Chondrocyte (in vitro differentiated cells): Measurements from ENCODE around the gene SLC24A1. TPM values are rescaled to one million over a fixed set of nuclear protein-coding genes. Genes with fewer than 3 reads are reported as not detected.

ENCODE experiments used
- DNase-seq: peaks from one replicate; pipeline ENCODE4 v3.0.0; 2021; ENCODE audit warnings: mixed read lengths, low spot score
- H3K27ac Mint-ChIP-seq: one replicate; pipeline ENCODE4 v1.8.0; 2021; ENCODE audit warnings: mild to moderate bottlenecking, moderate library complexity, mixed read lengths; ENCODE audit not compliant: unreplicated experiment
- H3K27me3 Mint-ChIP-seq: 2 replicates; pipeline ENCODE4 v1.8.0; 2021; ENCODE audit warnings: low read depth, mixed read lengths
- H3K36me3 Mint-ChIP-seq: 2 replicates; pipeline ENCODE4 v1.8.0; 2021; ENCODE audit warnings: low read depth, mixed read lengths
- H3K4me1 Mint-ChIP-seq: 2 replicates; pipeline ENCODE4 v1.8.0; 2021; ENCODE audit warnings: low read depth, mild to moderate bottlenecking, mixed read lengths
- H3K4me3 Mint-ChIP-seq: one replicate; pipeline ENCODE4 v1.8.0; 2021; ENCODE audit warnings: mild to moderate bottlenecking, moderate library complexity, mixed read lengths; ENCODE audit not compliant: unreplicated experiment
- H3K9me3 Mint-ChIP-seq: 2 replicates; pipeline ENCODE4 v1.8.0; 2021; ENCODE audit warnings: low read depth, mixed read lengths
- total RNA-seq: library from RNA; stranded (reverse); gene quantifications from 3 replicates; pipeline ENCODE4 v1.2.1, GENCODE V29; 2021
- TF ChIP-seq, protein P1 (sequence below): fragments of 200-600 bp; sonication (generic); IDR thresholded peaks from 2 replicates; pipeline ENCODE4 v1.5.0; 2021; ENCODE audit warnings: antibody characterized with exemption, mild to moderate bottlenecking, moderate library complexity

SLC24A1 gene
- total RNA-seq, 1 donor from 2014 or later, result 11.1 TPM

DNA sequence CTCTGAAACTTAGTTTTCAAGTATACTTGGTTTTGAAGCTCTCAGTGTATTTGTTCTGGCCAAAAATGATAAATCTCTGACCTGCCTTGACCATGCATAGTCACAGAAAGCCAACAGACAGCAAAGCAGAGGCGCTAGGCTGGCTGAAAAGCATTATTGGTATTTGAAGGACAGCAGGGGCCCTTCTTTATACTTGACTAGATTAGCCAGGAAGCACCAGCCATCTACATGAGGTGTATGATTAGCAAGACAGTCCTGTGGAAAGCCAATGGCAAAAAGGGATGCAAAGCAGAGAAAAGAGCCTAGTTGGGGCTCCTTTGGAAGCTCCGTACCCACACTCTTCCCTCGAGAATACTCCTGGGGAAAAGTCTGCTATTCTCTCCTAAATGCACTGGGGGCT, 7.8 kb downstream of the SLC24A1 start:
- H3K9me3 Mint-ChIP-seq, result no peaks in the 10 kb centered on the region
- H3K27ac Mint-ChIP-seq, result no peak overlapping the region
- peaks cover 15% of the 10 kb centered on the region for H3K36me3 Mint-ChIP-seq
- no peak for DNase-seq
- H3K4me3 Mint-ChIP-seq, result no peak overlapping the region
- no peaks in the 10 kb centered on the region for H3K27me3 Mint-ChIP-seq
- TF ChIP-seq, protein P1, sequence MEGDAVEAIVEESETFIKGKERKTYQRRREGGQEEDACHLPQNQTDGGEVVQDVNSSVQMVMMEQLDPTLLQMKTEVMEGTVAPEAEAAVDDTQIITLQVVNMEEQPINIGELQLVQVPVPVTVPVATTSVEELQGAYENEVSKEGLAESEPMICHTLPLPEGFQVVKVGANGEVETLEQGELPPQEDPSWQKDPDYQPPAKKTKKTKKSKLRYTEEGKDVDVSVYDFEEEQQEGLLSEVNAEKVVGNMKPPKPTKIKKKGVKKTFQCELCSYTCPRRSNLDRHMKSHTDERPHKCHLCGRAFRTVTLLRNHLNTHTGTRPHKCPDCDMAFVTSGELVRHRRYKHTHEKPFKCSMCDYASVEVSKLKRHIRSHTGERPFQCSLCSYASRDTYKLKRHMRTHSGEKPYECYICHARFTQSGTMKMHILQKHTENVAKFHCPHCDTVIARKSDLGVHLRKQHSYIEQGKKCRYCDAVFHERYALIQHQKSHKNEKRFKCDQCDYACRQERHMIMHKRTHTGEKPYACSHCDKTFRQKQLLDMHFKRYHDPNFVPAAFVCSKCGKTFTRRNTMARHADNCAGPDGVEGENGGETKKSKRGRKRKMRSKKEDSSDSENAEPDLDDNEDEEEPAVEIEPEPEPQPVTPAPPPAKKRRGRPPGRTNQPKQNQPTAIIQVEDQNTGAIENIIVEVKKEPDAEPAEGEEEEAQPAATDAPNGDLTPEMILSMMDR, result no peak
- H3K4me1 Mint-ChIP-seq, result no peaks in the 10 kb centered on the region

DNA sequence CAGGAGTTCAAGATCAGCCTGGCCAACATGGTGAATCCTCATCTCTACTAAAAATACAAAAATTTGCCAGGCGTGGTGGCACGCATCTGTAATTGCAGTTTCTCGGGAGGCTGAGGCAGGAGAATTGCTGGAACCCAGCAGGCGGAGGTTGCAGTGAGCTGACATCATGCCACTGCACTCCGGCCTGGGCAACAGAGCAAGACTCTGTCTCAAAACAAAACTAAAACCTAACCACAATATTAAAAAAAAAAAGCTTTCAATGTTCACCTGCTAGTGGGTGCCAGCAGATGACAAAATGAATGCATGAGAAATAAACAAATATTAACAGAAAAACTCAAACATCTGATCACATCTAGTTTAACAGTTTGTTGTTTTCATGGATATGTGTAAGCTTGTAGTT, 9.0 kb downstream of the SLC24A1 start:
- no peaks in the 10 kb centered on the region for H3K27me3 Mint-ChIP-seq
- H3K4me1 Mint-ChIP-seq, result no peaks in the 10 kb centered on the region
- no peak overlapping the region for H3K4me3 Mint-ChIP-seq
- no peaks in the 10 kb centered on the region for H3K9me3 Mint-ChIP-seq
- DNase-seq, result no peak
- peaks cover 8% of the 10 kb centered on the region for H3K36me3 Mint-ChIP-seq
- TF ChIP-seq, protein P1, result no peak
- H3K27ac Mint-ChIP-seq, result no peak overlapping the region

DNA sequence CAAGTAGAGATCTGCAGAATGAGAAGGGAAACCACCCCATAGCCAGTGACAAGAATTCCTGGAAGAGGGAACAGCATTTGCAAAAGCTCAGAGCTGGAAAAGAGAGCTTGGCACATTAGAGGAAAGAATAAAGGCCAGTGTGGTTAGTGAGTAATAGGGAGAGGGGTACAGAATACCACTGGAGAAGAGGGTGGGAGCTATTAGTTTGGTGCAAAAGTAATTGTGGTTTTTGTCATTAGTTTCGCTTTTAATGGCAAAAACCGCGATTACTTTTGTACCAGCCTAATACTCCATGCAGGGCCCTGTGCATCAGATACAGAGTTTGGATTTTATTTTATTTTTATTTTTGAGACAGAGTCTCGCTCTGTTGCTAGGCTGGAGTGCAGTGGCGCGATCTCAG, 9.8 kb downstream of the SLC24A1 start:
- TF ChIP-seq, protein P1, result no peak
- Mint-ChIP-seq H3K36me3 (peaks cover 4% of the 10 kb centered on the region), H3K27me3 (no peaks in the 10 kb centered on the region)

DNA sequence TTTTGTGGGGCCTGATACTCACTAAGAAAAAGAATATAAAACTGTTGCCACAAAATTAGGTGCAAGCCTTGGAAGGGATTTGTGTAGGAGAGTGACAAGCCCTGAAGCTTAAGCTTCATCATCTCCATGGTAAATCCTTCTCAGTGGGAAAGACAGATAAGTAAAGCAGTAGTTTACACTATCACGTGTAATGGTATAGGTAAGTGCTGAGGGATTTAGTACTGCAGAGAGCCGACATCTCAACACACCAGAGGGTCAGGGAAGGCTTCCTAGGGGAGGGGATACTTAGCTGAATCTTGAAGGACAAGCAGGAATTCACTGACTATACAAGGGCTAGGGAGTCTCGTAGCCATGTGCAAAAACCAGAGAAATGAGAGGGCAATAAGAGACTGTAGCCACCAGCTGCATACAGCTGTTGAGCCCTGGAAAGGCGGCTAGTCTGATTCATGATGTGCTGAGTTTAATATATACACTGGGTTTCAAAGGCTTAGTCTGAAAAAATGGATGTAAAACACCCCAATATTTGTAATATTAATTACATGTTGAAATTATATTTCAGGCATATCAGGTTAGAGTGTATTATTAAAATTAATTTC, 11.1 kb downstream of the SLC24A1 start:
- H3K27ac Mint-ChIP-seq, result no peak overlapping the region
- TF ChIP-seq, protein P1, result no peak
- H3K4me3 Mint-ChIP-seq, result no peak overlapping the region
- H3K4me1 Mint-ChIP-seq, result no peaks in the 10 kb centered on the region
- H3K27me3 Mint-ChIP-seq, result no peaks in the 10 kb centered on the region
- peaks cover 2% of the 10 kb centered on the region for H3K36me3 Mint-ChIP-seq
- H3K9me3 Mint-ChIP-seq, result no peaks in the 10 kb centered on the region
- DNase-seq, result no peak

More for the DNA sequence above, 9.8 kb downstream of the SLC24A1 start:
- H3K27ac Mint-ChIP-seq, result no peak overlapping the region
- no peak for DNase-seq
- H3K9me3 Mint-ChIP-seq, result no peaks in the 10 kb centered on the region
- H3K4me3 Mint-ChIP-seq, result no peak overlapping the region
- H3K4me1 Mint-ChIP-seq, result no peaks in the 10 kb centered on the region

DNA sequence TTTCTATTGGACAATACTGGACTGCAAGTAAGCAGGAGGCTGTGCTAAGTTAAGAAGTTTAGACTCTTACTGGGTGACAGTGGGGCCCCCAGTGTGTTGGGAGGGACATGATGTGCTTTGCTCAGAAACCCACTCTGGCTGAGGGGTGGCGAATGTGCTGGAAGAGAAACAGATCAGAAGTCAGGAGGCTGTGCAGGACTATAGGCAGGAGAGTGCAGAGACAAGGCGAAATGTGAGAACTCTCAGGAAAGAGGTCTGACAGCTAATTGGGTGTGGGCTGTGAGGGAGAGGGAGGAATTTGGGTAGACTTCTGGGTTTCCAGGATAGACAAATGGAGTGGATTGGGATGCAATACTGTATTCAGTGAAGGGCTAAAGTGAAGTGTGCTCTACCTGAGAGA, 12.0 kb downstream of the SLC24A1 start:
- no peaks in the 10 kb centered on the region for H3K27me3 Mint-ChIP-seq
- H3K4me1 Mint-ChIP-seq, result peaks cover 6% of the 10 kb centered on the region
- TF ChIP-seq, protein P1, result no peak

More for the DNA sequence above, 12.0 kb downstream of the SLC24A1 start:
- no peak overlapping the region for H3K4me3 Mint-ChIP-seq
- no peaks in the 10 kb centered on the region for H3K9me3 Mint-ChIP-seq
- no peak for DNase-seq
- H3K36me3 Mint-ChIP-seq, result peaks cover 2% of the 10 kb centered on the region
- H3K27ac Mint-ChIP-seq, result no peak overlapping the region
